Hepatocyte (in vitro differentiated cells): ENCODE data around the gene PHF12. TPM values are rescaled to one million over a fixed set of nuclear protein-coding genes. Genes with fewer than 3 reads are reported as not detected.

Source experiments
- DNase-seq: peaks from one replicate; pipeline ENCODE4 v3.0.0-alpha.2; 2016; ENCODE audit warnings: low spot score
- H2AFZ ChIP-seq: fragments of 200-600 bp; sonication (generic); 2 replicates; pipeline ENCODE4 v1.6.0; 2016; ENCODE audit warnings: antibody characterized with exemption, mild to moderate bottlenecking
- H3K27ac ChIP-seq: fragments of 200-600 bp; sonication (generic); 2 replicates; pipeline ENCODE4 v1.5.1; 2016; ENCODE audit warnings: mild to moderate bottlenecking
- H3K27me3 ChIP-seq: fragments of 200-600 bp; sonication (generic); 2 replicates; pipeline ENCODE4 v1.6.1; 2016
- H3K36me3 ChIP-seq: fragments of 200-600 bp; sonication (generic); replicated peaks from 2 replicates; pipeline ENCODE4 v1.5.1; 2016; ENCODE audit warnings: low read depth; ENCODE audit not compliant: insufficient read depth
- H3K4me1 ChIP-seq: fragments of 200-600 bp; sonication (generic); 2 replicates; pipeline ENCODE4 v1.5.1; 2016; ENCODE audit warnings: mild to moderate bottlenecking, moderate library complexity; ENCODE audit not compliant: insufficient read depth
- H3K4me2 ChIP-seq: fragments of 200-600 bp; sonication (generic); 2 replicates; pipeline ENCODE4 v1.6.0; 2016
- H3K4me3 ChIP-seq: fragments of 200-600 bp; sonication (generic); 2 replicates; pipeline ENCODE4 v1.5.1; 2016; ENCODE audit warnings: mild to moderate bottlenecking
- H3K79me2 ChIP-seq: fragments of 200-600 bp; sonication (generic); 2 replicates; pipeline ENCODE4 v1.6.0; 2017; ENCODE audit warnings: mild to moderate bottlenecking
- H3K9me2 ChIP-seq: fragments of 200-600 bp; sonication (generic); replicated peaks from 2 replicates; pipeline ENCODE4 v1.6.0; 2017; ENCODE audit warnings: mild to moderate bottlenecking; ENCODE audit not compliant: insufficient read depth
- H3K9me3 ChIP-seq: fragments of 200-600 bp; sonication (generic); 2 replicates; pipeline ENCODE4 v1.5.1; 2016; ENCODE audit warnings: low read depth, mild to moderate bottlenecking
- H4K20me1 ChIP-seq: fragments of 200-600 bp; sonication (generic); 2 replicates; pipeline ENCODE4 v1.6.0; 2016; ENCODE audit warnings: mild to moderate bottlenecking; ENCODE audit not compliant: insufficient read depth, poor library complexity, severe bottlenecking
- EZH2 ChIP-seq: fragments of 200-600 bp; sonication (generic); IDR thresholded peaks from 2 replicates; pipeline ENCODE4 v1.6.1; 2016; ENCODE audit warnings: antibody characterized with exemption, mild to moderate bottlenecking, borderline replicate concordance
- EZH2phosphoT487 ChIP-seq: fragments of 200-600 bp; sonication (generic); IDR thresholded peaks from one replicate; pipeline ENCODE4 v1.6.1; 2018; ENCODE audit warnings: antibody characterized with exemption, mild to moderate bottlenecking, low read depth, moderate library complexity; ENCODE audit not compliant: unreplicated experiment, severe bottlenecking
- WGBS: methylation state at CpG from one replicate; pipeline ENCODE4 v1.1.6; 2016; ENCODE audit warnings: low lambda C conversion rate; ENCODE audit errors: missing lambda C conversion rate; 5-methylcytosine and 5-hydroxymethylcytosine counted together
- polyA plus RNA-seq: library from polyadenylated mRNA; unstranded; fragments of >200 nt; fragmentation: Nextera tagmentation; extraction: Ambion mirVana; gene quantifications from 2 replicates; pipeline ENCODE4 v1.2.1, GENCODE V29; 2016
- total RNA-seq: library from RNA; depleted of rRNA; stranded (reverse); fragments of >200 nt; gene quantifications from 2 replicates; pipeline ENCODE4 v1.2.3, GENCODE V29; 2014
- TF ChIP-seq, protein P1 (sequence below): fragments of 200-600 bp; sonication (generic); IDR thresholded peaks from 2 replicates; pipeline ENCODE4 v1.5.1; 2016; ENCODE audit warnings: antibody characterized with exemption, mild to moderate bottlenecking; ENCODE audit not compliant: poor library complexity

The PHF12 gene
- total and polyA plus RNA-seq, 2 experiments from 2014 or later = 12.1 to 19.0 TPM

GRCh38 chr17:28955408-28955807 lies 4.1 kb upstream of the PHF12 start:
- no peaks in the 10 kb centered on the region for H3K9me2 ChIP-seq
- no peaks in the 10 kb centered on the region for H4K20me1 ChIP-seq
- H3K79me2 ChIP-seq = peaks cover 6% of the 10 kb centered on the region
- H2AFZ ChIP-seq = no peak overlapping the region
- H3K4me2 ChIP-seq = no peak overlapping the region
- no peaks in the 10 kb centered on the region for H3K27me3 ChIP-seq
- H3K4me3 ChIP-seq = no peak overlapping the region
- H3K4me1 ChIP-seq = no peaks in the 10 kb centered on the region
- no peak for DNase-seq
- WGBS = 92% methylated on average over 5 of the region's 5 CpGs
- no peaks in the 10 kb centered on the region for H3K9me3 ChIP-seq
- TF ChIP-seq EZH2phosphoT487 = no peak
- TF ChIP-seq EZH2 = no peak
- TF ChIP-seq, protein P1, sequence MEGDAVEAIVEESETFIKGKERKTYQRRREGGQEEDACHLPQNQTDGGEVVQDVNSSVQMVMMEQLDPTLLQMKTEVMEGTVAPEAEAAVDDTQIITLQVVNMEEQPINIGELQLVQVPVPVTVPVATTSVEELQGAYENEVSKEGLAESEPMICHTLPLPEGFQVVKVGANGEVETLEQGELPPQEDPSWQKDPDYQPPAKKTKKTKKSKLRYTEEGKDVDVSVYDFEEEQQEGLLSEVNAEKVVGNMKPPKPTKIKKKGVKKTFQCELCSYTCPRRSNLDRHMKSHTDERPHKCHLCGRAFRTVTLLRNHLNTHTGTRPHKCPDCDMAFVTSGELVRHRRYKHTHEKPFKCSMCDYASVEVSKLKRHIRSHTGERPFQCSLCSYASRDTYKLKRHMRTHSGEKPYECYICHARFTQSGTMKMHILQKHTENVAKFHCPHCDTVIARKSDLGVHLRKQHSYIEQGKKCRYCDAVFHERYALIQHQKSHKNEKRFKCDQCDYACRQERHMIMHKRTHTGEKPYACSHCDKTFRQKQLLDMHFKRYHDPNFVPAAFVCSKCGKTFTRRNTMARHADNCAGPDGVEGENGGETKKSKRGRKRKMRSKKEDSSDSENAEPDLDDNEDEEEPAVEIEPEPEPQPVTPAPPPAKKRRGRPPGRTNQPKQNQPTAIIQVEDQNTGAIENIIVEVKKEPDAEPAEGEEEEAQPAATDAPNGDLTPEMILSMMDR = no peak
- no peak overlapping the region for H3K27ac ChIP-seq
- H3K36me3 ChIP-seq = no peaks in the 10 kb centered on the region

DNA sequence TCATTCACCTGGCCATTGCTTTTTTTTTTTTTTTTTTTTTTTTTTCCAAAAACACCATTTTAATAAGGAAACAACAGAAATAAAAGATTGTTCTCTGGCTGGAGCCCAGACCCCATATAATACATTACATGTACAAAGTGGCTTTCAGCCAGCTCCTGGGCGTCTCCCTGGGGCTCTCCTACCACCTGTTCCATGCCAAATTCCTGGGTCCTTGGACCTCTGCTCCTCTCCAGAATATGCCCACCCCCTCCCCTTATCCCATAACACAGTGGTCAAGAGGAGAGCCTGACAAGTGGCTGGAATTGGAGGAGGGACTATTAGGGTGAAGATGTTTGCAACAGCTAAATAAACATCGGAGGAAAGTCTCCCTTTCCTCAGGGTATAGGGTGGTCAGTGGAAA lies 3.6 kb upstream of the PHF12 start:
- H3K27me3 ChIP-seq = no peaks in the 10 kb centered on the region
- 94% methylated on average over 2 of the region's 2 CpGs for WGBS
- H3K4me2 ChIP-seq = no peak overlapping the region
- no peaks in the 10 kb centered on the region for H3K36me3 ChIP-seq
- TF ChIP-seq EZH2 (no peak), EZH2phosphoT487 (no peak)
- TF ChIP-seq, protein P1 = no peak
- H3K9me3 ChIP-seq = no peaks in the 10 kb centered on the region
- H3K9me2 ChIP-seq = no peaks in the 10 kb centered on the region
- no peak overlapping the region for H3K27ac ChIP-seq
- H4K20me1 ChIP-seq = no peaks in the 10 kb centered on the region
- DNase-seq = no peak
- no peaks in the 10 kb centered on the region for H3K4me1 ChIP-seq
- H2AFZ ChIP-seq = no peak overlapping the region
- H3K4me3 ChIP-seq = no peak overlapping the region
- peaks cover 12% of the 10 kb centered on the region for H3K79me2 ChIP-seq

- DNase-seq = peak; percentile 64
- 33% methylated on average over 5 of the region's 5 CpGs for WGBS
- no peak overlapping the region for H2AFZ ChIP-seq
Measured at GRCh38 chr17:28953444-28954118, 2.3 kb upstream of the PHF12 start.

More at GRCh38 chr17:28953444-28954118, 2.3 kb upstream of the PHF12 start:
- Histone ChIP-seq H3K4me1 (no peaks in the 10 kb centered on the region), H3K79me2 (peaks cover 25% of the 10 kb centered on the region), H3K36me3 (no peaks in the 10 kb centered on the region), H3K27ac (no peak overlapping the region), H3K27me3 (no peaks in the 10 kb centered on the region), H3K9me3 (no peaks in the 10 kb centered on the region), H3K4me3 (no peak overlapping the region), H4K20me1 (no peaks in the 10 kb centered on the region), H3K4me2 (no peak overlapping the region), H3K9me2 (no peaks in the 10 kb centered on the region)
- no peak for TF ChIP-seq EZH2phosphoT487
- TF ChIP-seq, protein P1 = peak; percentile 62
